Measurements from ENCODE around the gene CD59.

DNA sequence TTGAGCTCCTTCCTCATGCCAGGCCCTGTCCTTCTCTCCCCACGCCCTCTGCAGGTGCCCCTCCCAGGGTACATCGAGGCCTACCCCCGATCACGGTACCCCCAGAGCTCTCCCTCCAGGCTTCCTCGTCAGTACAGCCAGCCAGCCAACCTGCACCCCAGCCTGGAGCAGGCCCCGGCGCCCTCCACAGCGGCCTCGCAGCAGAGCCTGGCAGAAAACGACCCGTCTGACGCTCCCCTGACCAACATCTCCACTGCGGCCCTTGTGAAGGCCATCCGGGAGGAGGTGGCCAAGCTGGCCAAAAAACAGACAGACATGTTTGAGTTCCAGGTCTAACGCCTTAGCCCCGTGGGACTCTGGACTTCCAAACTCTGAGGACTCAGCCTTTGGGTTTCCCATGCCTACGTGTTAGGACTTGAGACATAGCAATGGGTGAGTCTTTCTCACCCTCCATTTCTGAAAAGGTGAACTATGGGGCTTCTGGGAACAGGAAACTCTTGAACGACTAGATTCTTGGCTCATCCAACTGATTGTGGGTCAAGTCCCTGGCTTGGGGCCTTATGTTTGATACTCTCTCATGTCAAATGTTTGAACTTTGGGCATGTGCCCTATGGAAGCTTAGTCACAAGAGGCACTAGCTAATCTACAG, 68.3 kb downstream of the CD59 start:
- TF ChIP-seq, protein P1, sequence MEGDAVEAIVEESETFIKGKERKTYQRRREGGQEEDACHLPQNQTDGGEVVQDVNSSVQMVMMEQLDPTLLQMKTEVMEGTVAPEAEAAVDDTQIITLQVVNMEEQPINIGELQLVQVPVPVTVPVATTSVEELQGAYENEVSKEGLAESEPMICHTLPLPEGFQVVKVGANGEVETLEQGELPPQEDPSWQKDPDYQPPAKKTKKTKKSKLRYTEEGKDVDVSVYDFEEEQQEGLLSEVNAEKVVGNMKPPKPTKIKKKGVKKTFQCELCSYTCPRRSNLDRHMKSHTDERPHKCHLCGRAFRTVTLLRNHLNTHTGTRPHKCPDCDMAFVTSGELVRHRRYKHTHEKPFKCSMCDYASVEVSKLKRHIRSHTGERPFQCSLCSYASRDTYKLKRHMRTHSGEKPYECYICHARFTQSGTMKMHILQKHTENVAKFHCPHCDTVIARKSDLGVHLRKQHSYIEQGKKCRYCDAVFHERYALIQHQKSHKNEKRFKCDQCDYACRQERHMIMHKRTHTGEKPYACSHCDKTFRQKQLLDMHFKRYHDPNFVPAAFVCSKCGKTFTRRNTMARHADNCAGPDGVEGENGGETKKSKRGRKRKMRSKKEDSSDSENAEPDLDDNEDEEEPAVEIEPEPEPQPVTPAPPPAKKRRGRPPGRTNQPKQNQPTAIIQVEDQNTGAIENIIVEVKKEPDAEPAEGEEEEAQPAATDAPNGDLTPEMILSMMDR (IDR thresholded peaks at IDR 0.05) = no peak
- no peak for TF ChIP-seq POLR2A (IDR thresholded peaks at IDR 0.05)
